DOHH2 (cell line): ENCODE results near the gene TRIP4.

Experiments
- H3F3A ChIP-seq: fragments of 200-600 bp; sonication (generic), shearing (Covaris generic); 2 replicates; pipeline ENCODE4 v1.6.0; 2016; ENCODE audit warnings: antibody characterized with exemption, mild to moderate bottlenecking; ENCODE audit not compliant: control insufficient read depth, insufficient read depth
- H3K27ac ChIP-seq: fragments of 200-600 bp; sonication (generic); 2 replicates; pipeline ENCODE4 v1.5.1; 2014; ENCODE audit warnings: low read depth, mild to moderate bottlenecking, low read length, moderate library complexity
- H3K27me3 ChIP-seq: fragments of 200-600 bp; sonication (generic); 2 replicates; pipeline ENCODE4 v1.6.1; 2014; ENCODE audit warnings: mild to moderate bottlenecking, low read length, mixed read lengths; ENCODE audit not compliant: control insufficient read depth
- H3K36me3 ChIP-seq: fragments of 200-600 bp; sonication (generic); 2 replicates; pipeline ENCODE4 v1.6.1; 2014; ENCODE audit warnings: mild to moderate bottlenecking, low read length, moderate library complexity, mixed read lengths; ENCODE audit not compliant: control insufficient read depth
- H3K4me1 ChIP-seq: fragments of 200-600 bp; sonication (generic); 2 replicates; pipeline ENCODE4 v1.6.1; 2014; ENCODE audit warnings: mild to moderate bottlenecking, low read length, mixed read lengths; ENCODE audit not compliant: control insufficient read depth
- H3K4me2 ChIP-seq: fragments of 200-600 bp; sonication (generic); 2 replicates; pipeline ENCODE4 v1.6.0; 2014; ENCODE audit warnings: mild to moderate bottlenecking, low read length, moderate library complexity
- H3K4me3 ChIP-seq: fragments of 200-600 bp; sonication (generic); 2 replicates; pipeline ENCODE4 v1.5.1; 2014; ENCODE audit warnings: mild to moderate bottlenecking, low read length, mixed read lengths
- H3K79me2 ChIP-seq: fragments of 200-600 bp; sonication (generic); 2 replicates; pipeline ENCODE4 v1.6.1; 2014; ENCODE audit warnings: mild to moderate bottlenecking, low read length, mixed read lengths; ENCODE audit not compliant: control insufficient read depth
- H3K9me2 ChIP-seq: fragments of 200-600 bp; sonication (generic); replicated peaks from 2 replicates; pipeline ENCODE4 v1.6.1; 2014; ENCODE audit warnings: mild to moderate bottlenecking, low read length, mixed read lengths; ENCODE audit not compliant: control insufficient read depth
- H3K9me3 ChIP-seq: fragments of 200-600 bp; sonication (generic); 2 replicates; pipeline ENCODE4 v1.6.1; 2014; ENCODE audit warnings: antibody characterized with exemption, low read length, mixed read lengths; ENCODE audit not compliant: control insufficient read depth, insufficient read depth
- H4K20me1 ChIP-seq: fragments of 200-600 bp; sonication (generic); 2 replicates; pipeline ENCODE4 v1.6.0; 2014; ENCODE audit warnings: low read depth, mild to moderate bottlenecking, antibody characterized with exemption, low read length, moderate library complexity; ENCODE audit not compliant: control insufficient read depth, insufficient read depth
- EZH2phosphoT487 ChIP-seq: fragments of 200-600 bp; sonication (generic); IDR thresholded peaks from 2 replicates; pipeline ENCODE4 v1.6.1; 2017; ENCODE audit warnings: borderline replicate concordance, mild to moderate bottlenecking, antibody characterized with exemption, low read length, moderate library complexity, mixed read lengths
- TF ChIP-seq, protein P1 (sequence below): fragments of 200-600 bp; sonication (generic); IDR thresholded peaks from one replicate; pipeline ENCODE4 v1.5.1; 2014; ENCODE audit warnings: antibody characterized with exemption, mild to moderate bottlenecking, low read depth, low read length; ENCODE audit not compliant: poor library complexity, severe bottlenecking

TRIP4 gene

DNA sequence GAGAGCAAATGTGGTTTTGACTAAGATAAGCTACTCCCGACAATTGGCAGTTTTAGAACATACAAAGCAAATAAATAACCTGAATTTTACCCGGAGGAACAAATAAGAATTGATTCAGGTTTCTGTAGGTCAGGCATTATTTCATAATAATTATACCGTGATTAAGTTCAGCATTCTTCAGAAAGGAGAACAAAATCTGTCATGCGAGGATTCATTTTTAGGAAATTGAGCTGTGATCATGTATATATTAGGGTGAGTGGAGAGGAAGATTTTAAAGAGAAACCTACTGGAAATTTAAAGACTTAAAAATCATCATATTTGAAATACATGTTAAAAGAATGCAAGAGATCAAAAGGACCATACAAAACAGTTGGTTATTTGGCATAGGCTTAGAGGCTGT is 93.3 kb downstream of the TRIP4 start:
- Histone ChIP-seq H3F3A (no peaks in the 10 kb centered on the region), H3K27ac (no peak overlapping the region), H3K4me3 (no peak overlapping the region), H3K9me2 (no peaks in the 10 kb centered on the region), H3K27me3 (no peaks in the 10 kb centered on the region), H3K4me2 (no peak overlapping the region), H4K20me1 (no peaks in the 10 kb centered on the region), H3K4me1 (no peaks in the 10 kb centered on the region), H3K9me3 (no peaks in the 10 kb centered on the region), H3K36me3 (peaks cover 3% of the 10 kb centered on the region; the same call in 1 of the 2 replicates), H3K79me2 (peaks cover 23% of the 10 kb centered on the region)
- TF ChIP-seq, protein P1, sequence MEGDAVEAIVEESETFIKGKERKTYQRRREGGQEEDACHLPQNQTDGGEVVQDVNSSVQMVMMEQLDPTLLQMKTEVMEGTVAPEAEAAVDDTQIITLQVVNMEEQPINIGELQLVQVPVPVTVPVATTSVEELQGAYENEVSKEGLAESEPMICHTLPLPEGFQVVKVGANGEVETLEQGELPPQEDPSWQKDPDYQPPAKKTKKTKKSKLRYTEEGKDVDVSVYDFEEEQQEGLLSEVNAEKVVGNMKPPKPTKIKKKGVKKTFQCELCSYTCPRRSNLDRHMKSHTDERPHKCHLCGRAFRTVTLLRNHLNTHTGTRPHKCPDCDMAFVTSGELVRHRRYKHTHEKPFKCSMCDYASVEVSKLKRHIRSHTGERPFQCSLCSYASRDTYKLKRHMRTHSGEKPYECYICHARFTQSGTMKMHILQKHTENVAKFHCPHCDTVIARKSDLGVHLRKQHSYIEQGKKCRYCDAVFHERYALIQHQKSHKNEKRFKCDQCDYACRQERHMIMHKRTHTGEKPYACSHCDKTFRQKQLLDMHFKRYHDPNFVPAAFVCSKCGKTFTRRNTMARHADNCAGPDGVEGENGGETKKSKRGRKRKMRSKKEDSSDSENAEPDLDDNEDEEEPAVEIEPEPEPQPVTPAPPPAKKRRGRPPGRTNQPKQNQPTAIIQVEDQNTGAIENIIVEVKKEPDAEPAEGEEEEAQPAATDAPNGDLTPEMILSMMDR = no peak
- no peak for TF ChIP-seq EZH2phosphoT487

DNA sequence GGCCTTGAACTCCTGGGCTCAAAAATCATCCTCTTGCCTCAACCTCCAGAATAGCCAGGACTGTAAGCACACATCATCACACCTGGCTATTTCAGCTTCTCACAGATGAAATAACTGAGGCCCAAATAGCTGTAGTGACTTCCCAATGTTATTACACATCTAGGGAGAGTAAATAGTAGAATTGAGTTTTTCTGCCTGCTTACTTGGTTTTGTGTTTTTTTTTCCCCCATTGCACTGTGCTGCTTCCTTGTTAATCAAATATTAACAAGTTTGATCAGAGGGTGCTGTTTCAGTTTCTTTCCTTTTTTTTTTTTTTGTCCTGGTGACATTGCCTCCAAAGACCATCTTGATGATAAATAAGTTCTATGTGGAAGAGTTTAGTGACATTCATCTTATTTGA is 96.1 kb downstream of the TRIP4 start:
- TF ChIP-seq EZH2phosphoT487 = no peak
- TF ChIP-seq, protein P1 = no peak
- Histone ChIP-seq H4K20me1 (no peaks in the 10 kb centered on the region), H3K79me2 (peaks cover 8% of the 10 kb centered on the region), H3K4me3 (no peak overlapping the region), H3K9me2 (no peaks in the 10 kb centered on the region), H3K9me3 (no peaks in the 10 kb centered on the region), H3K27ac (no peak overlapping the region), H3K4me2 (no peak overlapping the region), H3K4me1 (no peaks in the 10 kb centered on the region), H3K36me3 (peaks cover 2% of the 10 kb centered on the region; the same call in 1 of the 2 replicates), H3F3A (no peaks in the 10 kb centered on the region), H3K27me3 (no peaks in the 10 kb centered on the region)

DNA sequence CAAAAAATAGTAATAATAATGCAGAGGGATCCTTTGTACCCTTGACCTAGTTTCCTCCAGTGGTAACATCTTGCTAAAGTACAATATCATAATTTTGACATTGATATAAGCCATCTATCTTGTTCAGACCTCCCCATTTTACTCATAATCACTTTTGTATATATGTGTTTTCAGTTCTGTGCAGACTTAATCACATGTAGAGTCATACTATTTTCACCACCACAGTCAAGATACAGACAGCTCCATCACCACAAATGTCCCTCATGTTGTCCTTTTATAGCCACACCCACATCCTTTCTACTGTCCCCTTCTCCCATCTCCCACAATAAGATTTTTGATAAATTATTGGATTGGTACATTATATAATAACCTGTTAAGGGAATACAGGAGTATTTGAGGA is 98.2 kb downstream of the TRIP4 start:
- no peaks in the 10 kb centered on the region for H4K20me1 ChIP-seq
- TF ChIP-seq, protein P1 = no peak
- no peak for TF ChIP-seq EZH2phosphoT487

More for the DNA sequence above, 98.2 kb downstream of the TRIP4 start:
- H3K4me3 ChIP-seq = no peak overlapping the region
- H3K27me3 ChIP-seq = no peaks in the 10 kb centered on the region
- peaks cover 5% of the 10 kb centered on the region for H3K79me2 ChIP-seq
- no peak overlapping the region for H3K4me2 ChIP-seq
- no peaks in the 10 kb centered on the region for H3K36me3 ChIP-seq
- H3K27ac ChIP-seq = no peak overlapping the region
- no peaks in the 10 kb centered on the region for H3K9me2 ChIP-seq
- no peaks in the 10 kb centered on the region for H3F3A ChIP-seq
- H3K9me3 ChIP-seq = no peaks in the 10 kb centered on the region
- H3K4me1 ChIP-seq = no peaks in the 10 kb centered on the region
